GM18507 (cell line): ENCODE data around the gene GNAO1.

Experiments
- DNase-seq: peaks from one replicate; pipeline ENCODE4 v3.0.0; 2011; ENCODE audit warnings: low read depth; ENCODE audit not compliant: insufficient read length; ENCODE audit errors: extremely low spot score
- FAIRE-seq: peaks from 2 replicates; lab custom pipeline; 2011; peaks lifted over from hg19 to GRCh38; lab: Jason Lieb, UNC

The GNAO1 gene

DNA sequence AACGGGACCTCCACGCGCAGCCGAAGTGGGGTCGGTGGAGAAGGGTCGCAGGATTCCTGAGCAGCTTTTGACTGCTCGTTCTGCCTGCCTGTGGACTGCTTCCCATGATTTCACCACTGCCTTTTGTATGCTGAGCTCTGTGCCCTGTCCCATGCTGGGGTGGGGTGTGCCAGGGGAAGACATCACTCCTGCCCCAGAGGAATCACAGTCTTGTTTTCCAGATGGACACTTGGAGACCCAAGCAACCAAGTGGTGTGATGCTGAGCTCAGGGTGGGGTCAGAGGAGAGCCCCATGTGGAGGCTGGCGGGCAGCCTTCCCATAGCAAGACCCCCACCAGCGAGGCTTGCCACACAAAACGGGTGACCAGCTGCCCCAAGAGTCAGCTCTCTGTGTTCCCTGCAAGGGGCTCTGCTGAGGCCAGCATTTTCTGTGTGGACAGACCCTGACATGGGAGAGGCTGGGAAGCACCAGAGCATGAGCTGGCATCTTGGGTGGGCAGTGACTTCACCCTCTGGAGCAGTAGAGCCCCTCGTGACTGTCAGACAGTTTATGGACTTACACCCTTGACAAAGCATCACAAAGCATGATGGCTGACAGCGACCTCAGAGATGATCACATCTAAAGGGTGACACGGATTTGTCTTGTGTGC is 111.9 kb downstream of the GNAO1 start:
- FAIRE-seq (no peak), DNase-seq (no peak)

DNA sequence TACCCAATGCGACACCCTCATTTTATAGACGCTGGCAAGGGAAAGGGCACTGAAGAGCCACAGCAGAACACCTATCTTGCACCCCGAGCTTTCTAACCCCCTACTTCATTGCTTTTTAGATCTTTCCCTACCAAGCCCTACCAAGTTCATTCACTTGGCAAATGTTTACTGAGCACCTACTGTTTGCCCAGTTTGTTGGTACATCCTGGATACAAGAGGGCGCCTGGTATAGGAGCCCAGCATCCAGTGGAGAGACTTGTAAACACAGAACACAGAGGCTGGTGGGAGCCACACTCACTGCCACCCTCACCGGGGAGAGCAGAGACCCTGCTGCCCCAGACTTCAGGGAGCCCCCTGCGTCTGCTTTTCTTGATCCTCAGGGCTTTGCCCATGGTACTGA is 112.6 kb downstream of the GNAO1 start:
- FAIRE-seq (no peak), DNase-seq (no peak)

DNA sequence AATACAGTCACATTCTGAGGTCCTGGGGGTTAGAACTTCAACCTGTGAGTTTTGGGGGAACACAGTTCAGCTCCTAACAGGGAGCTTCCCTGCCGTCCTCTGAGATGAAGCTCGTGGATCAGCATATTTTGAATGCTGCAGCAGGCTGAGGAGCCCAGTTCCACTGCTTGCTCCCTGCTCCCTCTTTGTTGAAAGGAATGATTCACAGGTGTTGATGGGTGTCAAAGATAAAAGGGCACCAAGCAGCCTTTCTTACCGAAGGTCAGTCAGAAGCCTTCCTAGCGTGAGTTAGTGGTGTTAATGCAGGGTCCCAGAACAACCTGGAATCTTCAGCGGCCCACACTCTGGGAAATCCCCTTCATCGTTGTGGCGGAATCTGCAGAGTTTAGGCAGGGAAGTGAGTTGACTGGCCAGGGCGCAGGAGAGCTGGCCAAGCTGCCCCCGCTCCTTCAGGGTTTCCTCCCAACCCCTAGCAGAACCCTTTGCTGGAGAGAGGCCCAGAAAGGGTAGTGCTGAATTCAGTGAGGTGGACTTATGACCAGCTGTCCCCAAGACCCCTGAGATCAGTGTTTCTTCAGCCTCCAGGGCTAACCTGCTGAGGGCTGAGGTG is 114.8 kb downstream of the GNAO1 start:
- DNase-seq (no peak), FAIRE-seq (no peak)

DNA sequence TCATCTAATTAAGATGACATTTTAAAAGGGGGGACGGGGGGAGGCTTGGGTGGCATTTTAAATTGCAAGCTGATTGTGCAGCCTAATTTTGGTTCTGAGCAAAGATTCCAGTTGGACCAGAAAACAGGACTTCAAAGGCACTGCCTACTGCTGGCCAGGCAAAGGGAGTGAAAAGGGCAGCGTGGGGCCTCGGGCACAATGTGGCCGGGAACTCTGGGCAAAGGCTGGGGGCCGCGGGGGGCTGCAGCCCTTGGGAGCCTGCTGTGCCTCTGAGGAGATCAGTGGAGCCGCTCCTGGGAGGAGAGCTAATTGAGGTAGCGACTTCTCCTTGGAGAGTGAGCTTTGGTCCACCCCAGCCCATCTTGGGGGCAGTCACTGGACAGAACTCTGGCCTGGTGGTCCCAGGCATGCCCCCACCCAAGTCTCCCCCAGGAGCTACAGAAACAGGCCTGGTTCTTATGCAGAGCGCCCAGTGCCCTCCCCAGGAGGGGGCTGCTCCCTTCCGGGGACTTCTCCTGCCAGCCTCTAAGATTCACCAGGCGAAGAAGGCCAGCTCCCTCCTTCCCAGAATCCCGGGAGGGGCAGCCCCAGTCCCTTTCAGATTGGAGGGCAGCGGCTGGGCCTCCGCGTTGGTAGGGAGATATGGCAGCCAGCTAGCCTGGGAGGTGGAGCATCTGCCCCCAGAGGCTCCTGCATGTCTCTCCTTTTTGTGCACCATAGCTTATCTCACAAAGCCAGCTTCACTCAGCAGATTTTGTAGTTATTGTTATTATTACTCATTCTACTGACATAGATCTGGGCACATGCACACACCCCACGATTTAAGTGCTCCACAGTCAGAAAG is 115.6 kb downstream of the GNAO1 start:
- FAIRE-seq (no peak), DNase-seq (no peak)

DNA sequence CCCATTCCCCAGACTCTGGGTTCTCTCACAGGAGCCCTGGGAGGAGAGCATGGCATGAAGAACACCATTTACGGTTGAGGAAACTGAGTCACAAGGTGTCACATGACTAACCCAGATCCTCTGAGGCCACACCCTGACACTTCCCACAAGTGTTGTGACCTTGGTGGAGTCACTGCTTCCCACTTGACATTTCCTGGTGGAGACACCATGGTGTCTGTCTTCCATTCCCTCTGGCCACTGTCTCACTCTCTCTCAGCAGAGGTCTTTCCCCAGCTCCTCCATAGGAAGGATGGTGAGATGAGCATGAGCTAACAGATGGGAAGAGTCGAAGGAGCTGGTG is 116.2 kb downstream of the GNAO1 start:
- DNase-seq (no peak), FAIRE-seq (no peak)

DNA sequence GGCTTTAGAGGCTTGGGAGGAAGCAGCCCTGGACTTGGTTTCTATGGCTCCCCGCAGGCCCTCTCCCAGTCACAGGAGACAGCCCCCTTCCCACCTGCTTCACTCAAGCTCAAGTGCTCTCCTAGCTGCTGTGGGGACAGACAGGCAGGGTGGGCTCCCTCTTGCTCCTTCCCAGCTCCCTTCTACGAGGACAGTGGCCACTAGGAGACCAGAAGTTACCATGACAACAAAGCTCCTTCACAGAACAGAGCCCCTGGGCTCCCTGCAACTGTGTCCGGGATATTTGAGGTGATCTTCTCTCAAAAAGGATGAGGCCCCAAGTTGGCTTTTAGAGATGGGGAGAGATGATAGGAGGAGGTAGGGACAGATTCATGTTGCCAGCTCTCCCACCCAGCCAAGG is 117.7 kb downstream of the GNAO1 start:
- FAIRE-seq (no peak), DNase-seq (no peak)

DNA sequence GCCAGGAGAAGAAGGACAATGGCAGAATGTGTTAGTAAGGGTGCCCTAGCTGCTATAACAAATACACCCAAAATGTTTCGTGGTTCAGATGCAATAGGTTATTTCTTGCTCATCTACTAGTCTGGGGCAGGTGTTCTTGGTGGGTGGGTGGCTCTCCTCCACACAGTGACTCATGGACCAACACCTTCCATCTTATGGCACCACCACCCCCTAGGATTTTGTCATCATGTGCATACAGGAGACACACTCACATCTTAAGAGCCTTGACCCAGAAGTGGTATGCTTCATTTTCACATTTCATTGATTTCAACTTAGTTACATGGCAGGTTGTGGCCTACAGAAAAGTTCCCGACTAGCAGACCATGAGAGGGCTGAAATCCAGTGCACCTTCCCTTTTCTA is 119.4 kb downstream of the GNAO1 start:
- DNase-seq: no peak
- FAIRE-seq: no peak

DNA sequence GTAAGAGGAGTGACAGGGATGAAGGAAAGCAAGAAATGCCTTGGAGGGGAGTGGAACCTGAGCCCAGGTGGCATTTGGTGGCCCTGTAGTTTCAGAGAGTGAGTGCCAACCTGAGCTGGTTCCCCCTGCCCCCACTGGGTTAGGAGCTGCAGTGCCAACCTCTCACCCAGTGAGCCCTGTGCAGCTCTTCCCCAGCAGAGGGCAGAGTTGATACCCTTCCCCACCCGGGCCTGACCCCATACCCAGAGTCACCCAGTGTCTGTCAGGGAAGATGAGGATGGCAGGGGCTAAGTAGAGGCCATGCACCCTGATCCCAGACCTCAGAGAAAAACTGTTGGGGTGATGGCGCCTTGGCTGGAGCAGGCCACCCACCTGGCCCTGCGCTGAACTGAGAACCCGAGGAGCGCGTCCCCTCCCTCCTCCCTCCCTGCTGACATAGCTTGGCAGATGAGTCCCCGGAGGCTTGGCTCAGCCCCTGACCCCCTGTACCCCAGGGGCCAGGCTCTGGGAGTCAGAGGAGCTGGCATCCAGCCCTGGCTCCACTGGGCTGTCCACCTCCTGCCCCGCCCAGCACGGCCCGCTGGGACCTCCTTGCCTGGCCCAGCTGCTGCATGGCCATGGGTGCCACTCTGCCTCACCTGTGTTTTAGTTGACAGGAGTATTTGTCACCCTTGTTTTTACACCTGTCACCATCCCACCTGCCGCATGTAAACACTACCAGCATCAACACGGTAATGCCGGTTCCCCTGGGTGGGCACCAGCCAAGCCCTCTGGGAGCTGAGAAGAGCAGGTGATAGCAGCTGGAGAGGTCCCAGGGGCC is 120.1 kb downstream of the GNAO1 start:
- DNase-seq (no peak), FAIRE-seq (no peak)

DNA sequence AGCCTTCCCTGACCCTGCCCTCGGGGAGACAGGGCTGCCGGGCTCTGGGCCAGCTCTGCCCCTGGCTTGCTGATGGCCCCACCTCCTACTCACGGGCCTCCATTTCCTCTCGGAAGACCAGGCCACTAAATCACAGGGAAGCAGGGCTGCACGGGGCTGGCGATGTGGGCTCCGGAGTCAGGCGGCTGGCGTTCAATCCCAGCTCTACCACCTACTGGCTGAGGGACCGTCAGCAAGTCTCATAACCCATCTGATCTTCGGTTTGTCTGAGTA is 120.7 kb downstream of the GNAO1 start:
- no peak for DNase-seq
- FAIRE-seq: no peak

DNA sequence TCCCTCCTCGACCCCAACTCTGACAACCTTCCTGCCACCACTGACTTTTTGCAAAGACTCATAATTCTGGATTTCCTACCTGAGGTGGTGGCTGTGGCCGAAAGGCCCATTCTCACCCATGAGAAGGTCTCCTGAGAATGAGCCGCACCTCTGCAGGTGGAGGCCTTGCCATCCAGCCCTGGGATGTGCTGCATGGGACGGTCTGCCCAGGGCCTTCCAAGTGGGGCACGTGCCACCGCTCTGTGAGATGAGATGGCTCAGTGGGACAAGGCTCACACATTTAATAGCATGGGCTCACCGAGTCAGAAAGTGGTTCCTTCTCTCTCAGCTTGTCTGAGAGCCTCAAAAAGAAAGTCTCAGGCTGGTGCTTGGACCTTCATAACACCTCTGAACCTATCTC is 121.3 kb downstream of the GNAO1 start:
- no peak for FAIRE-seq
- no peak for DNase-seq

DNA sequence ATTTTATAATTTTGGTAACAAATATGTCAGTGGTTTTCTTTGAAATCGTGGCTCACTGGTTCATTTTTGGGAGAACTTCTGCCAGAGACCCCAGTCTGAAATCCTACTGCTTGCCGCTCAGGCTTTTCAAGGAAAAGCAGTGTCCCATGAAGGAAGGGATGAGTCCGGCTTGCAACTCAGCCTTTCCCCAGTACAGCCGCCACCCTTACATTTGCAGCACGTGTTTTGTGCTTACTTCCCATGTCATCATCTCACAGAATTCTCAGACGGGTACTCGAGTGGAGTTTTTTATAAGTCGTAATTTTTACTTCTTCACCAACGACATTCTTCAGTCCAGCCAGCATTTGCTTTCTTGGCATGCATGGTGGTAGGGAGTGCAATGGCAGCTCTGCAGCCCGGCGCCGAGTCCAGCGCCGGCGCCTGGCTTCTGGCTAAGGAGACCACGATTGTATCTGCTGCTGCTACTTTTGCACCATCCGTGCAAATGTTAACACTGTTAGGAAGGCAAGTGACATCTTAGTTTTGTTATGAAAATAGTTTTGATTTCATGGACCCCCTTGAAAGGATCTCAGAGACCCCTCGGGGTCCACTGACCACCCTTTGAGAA is 123.1 kb downstream of the GNAO1 start:
- DNase-seq: no peak
- FAIRE-seq: no peak

DNA sequence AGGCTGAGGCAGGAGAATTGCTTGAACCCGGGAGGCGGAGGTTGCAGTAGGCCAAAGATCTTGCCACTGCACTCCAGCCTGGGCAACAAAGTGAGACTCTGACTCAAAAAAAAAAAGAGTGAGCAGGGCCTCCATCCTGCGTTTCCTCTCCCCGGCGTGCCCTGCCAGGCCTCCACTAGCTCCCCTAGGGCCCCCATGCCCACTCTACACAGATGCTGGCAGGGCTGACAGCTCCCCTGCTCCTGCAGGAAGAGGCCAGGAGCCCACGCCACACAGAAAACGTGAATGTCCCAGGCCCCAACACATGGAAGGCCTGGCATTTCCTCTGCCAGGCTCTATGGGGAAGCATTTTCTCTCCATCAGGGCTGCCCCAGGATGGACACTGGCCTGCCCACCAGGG is 124.7 kb downstream of the GNAO1 start:
- DNase-seq (no peak), FAIRE-seq (no peak)

DNA sequence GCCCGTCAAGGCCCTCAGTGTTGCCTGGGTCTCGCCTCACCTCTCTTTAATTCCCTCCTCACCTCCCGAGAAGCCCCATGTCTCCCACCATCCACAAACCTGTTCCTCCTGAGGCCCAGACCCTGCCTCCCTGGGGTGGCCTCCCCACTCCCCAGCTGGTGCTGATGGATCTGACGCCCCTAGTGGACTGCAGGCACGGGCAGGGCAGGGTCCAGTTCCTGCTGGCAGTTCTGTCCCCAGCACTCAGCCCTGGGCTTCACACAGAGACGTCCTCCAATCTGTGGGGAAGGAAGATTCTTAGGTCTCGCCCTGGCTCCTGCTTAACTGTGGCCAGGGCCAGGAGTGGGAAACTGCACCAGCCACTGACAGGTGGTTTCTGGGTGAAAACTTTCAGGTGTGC is 125.3 kb downstream of the GNAO1 start:
- FAIRE-seq (no peak), DNase-seq (no peak)

DNA sequence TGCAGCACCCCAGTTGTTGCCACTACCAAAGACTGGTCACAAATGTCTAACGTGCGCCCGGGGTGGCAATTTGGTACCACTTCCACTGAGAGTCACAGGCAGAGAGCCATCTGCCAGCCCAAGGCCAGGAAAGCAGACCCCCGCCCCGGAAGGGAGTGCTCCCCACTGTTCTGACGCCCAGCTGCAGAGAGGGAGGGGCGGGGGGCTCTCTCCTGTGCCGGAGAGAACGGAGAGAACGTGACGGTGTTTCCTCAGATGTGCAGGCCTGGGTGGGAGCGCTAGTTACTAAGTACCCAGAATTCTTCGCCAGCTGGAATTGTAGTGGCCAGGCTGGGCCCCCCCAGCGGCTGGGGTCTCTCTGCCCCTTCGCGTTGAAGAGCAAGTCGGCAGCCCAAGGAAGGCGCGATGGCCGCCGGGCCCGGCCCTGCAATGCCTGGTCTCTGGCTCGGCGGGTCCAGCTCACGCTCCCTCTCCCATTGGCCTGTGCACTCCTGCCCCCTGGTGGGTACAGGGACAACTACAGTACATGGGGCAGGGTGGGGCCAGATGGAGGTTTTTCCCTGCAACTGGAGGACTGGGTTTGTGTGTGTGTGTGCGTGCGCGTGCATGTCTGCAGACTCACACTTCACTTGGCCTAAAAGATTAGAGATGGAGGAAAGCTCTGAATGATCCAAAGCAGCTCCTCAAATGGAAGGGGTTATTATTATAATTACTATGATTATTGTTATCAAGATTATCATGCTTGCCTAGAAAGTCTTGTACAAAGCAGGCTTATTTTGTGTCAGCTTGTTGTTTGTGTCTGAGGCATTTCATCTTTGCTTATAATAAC is 126.9 kb downstream of the GNAO1 start:
- DNase-seq (peak; percentile 79), FAIRE-seq (peak; percentile 81)

DNA sequence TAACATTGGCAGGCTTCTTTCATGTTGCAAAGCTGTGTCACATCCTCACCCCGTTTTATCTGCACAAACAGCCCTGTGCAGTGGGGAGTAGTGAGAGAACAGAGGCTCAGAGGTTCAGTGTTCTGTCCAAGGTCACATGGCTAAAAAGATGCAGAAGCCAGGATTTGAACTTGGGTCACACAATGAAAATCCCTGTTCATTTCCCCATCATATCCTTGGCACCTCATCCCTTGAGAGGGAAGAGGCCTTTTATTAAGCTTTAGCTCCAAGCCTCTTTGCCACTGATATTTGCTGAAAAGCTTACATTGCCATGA is 127.5 kb downstream of the GNAO1 start:
- no peak for FAIRE-seq
- DNase-seq: no peak

DNA sequence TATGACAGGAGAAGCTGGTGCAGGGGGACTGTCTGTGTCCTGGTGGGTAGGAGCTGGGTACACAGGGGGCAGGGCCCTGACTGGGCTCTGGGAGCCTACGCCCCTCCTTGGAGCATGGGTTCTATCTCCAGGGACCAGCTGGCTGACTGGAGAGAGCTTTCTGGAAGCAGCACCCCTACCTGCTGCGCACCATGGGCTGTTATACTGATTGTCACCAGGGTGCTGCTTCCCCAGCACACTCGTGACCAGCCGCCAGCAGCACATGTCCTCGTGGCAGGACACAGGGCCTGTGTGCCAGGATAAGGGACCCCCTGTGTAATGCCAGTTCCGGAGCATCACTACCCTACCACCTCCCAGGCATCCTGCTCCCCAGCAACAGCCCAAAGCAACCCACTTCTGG is 128.1 kb downstream of the GNAO1 start:
- FAIRE-seq: no peak
- DNase-seq: no peak

DNA sequence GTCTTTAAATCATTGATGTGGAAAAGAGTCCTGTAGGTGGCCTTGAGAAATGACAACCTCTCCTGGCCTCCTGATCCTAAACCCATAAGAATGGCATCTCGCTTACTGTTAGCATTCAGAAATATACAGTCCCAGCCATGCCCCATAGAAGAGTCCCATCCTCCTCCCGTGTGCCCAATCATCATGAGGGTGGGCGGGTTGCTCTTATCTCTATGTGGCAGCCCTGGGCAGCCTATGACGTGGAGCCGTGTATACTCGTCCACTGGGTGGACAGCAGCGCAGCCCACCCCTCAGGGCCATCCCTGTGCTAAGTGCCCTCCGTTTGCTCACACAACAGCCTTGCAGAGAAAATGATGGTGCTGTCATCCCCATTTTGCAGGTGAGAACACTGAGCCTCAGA is 128.8 kb downstream of the GNAO1 start:
- DNase-seq: no peak
- FAIRE-seq: no peak

DNA sequence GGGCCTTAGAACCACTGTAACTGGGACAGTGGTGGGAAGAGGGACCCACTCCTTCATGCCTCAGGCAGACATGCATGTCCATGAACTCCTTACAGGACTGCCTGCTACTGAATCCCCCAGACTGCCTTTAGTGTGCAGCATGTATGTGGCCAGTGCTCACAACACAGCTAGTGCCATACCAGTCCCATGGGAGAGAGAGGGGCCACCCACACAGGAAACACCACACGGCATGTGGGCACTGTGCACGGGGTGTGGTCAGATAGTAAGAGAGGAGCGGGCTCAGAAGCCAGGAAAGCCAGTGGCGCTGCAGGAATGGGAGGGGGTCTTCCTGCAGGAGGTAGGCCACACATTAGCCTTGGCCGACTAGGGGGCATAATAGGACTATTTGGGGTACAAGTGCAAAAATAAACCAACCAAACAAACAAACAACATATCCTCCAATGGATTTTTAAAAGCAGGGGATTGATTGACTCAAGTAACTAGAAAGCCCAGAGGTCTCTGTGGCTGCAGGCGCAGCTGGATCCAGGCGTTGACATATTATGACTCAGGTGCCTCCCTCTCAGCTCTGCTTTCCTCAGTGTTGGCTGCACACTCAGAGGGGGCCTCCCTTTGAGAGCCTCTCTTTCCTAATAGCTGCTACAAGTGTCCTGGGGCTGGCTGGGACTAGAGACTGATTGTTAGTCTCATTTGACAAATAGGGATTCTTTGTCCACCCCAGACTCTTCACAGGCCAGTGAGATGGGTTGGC is 129.7 kb downstream of the GNAO1 start:
- DNase-seq (no peak), FAIRE-seq (no peak)

DNA sequence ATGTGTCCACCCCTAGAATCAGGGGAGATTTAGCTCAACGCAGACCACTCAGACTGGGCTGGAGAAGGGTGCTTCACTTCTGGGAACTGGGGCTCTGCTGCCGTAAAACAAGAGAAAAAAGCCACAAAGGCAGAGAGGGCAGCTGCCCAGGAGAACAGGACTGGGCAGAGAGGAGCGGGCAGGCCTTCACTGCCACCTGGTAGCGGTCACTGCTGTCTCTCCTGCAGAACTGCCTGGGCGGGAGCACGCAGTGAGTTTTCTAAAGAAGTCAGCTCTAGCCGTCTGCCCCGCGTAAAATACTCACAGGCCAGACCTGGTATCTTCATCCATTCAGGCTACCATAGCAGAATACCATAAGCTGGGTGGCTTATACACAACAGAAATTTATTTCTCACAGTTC is 130.3 kb downstream of the GNAO1 start:
- FAIRE-seq: no peak
- DNase-seq: no peak
